22Rv1 (cell line): Measurements from ENCODE around the gene SKIDA1.

ENCODE experiments used
- CTCF ChIP-seq: fragments of 450-650 bp; IDR thresholded peaks from 2 replicates; pipeline ENCODE4 v1.5.1; 2017; ENCODE audit warnings: mild to moderate bottlenecking
- ZFX ChIP-seq: fragments of 450-650 bp; IDR thresholded peaks from 2 replicates; pipeline ENCODE4 v1.6.1; 2017; ENCODE audit warnings: antibody characterized with exemption, borderline replicate concordance

- TF ChIP-seq CTCF (no peak), ZFX (no peak)
These were observed 44.1 kb downstream of the SKIDA1 start for GRCh38 chr10:21481407-21481806.
